ENCODE results near the gene GIPC3.

GIPC3 gene

DNA sequence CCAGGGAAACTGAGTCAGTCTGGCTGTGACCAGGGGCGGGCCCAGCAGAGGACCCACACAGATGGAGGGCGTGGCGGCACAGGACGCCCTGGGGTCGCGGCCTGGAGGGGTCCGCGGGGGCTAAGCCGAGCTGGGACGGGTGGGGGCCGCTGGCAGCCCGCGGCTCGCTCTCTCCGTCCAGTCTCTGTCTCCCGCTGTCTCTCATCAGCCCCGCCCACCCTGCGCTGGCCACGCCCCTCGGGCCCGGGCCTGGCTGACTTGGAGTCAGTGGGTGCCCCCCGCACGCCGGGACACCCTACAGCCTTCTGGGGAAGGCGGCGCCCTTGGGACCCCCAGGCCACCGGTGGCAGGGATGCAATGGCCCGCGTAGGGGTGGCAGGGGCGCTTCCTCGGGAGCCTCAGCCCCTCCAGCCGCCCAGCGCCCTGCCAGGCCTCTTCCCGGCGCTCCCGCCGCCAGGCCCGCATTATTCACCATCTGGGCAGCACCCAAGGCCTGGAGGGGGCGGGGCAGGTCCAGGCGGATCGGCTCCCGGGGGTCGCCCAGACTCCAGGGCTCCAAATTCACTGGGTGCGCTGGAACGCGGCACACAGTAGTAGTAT, 21.5 kb downstream of the GIPC3 start, which contains the start of gene TBXA2R:
TSS of gene TBXA2R (minus strand) at position 186 of the 600 bp plus-strand sequence. CDS start 6,241 bp downstream, outside the sequence.
- DNase-seq, result peak; percentile 88

DNA sequence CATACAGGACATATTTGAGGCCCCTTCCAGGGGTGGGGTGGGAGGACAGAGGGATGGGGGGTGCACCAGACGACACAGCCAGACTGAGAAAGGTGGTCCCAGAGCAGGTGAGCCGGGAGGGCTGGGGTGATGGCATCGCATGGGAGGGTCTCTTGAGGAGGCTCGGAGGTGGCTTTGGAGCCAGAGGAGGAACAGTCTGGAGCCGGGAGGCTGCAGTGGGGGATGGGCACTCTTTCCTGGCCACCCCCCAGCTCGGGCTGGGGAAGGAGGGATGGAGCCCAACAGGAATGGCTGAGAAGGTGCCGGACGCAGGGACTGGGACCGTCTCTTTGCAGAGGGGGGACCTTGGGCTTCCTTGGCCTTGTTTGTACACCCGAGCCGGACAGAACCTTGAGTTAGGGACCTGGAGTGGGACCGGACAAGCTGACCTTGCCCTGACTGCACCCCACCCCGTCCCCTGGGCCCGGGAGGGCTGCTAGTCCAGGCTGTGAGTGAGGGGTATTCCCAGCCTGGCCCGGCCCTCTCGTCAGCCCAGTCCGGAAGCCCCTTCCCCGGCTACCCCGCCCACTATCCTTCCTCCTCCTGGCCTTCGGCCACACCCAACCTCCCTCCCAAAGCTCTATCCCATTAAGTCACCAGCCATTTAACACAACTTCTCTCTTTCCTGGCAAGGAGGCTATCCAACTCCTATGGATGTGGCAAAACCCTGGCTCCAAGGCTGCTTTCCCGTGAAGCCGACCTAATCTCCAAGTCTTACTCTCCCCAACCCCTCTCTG, 22.2 kb downstream of the GIPC3 start:
- DNase-seq, result no peak

- no peak for DNase-seq
These were observed 22.9 kb downstream of the GIPC3 start for GRCh38 chr19:3608079-3608641.

DNA sequence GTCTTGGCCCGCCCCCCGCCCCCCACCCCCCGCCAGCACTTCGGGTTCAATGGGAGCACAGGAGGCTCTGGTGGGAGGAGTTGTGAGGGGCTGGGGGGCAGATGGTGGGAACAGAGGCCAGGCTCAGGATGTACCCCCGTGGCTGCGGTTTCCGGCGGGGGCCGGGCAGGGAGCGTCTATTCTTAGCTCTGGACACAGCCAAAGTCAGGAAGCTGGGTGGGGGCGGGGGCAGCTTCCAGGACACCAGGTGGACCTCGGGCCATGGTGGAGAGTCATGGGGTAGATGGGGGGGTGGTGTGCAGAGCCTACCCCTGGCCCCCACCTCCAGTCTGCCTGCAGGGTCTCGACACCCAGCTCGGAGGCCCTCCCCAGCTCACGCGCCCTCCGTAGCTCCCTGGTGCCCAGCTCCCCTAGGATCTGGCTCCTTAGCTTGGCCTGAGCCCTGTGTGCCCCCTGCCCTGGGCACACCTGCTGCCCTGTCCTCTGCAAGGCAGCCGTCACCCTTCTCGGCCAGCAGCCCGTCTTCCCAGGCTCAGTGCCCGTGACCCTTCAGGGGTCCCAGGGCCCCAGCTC, 23.6 kb downstream of the GIPC3 start:
- DNase-seq, result no peak

- DNase-seq, result no peak
These were observed 24.8 kb downstream of the GIPC3 start for GRCh38 chr19:3609779-3610719.

DNA sequence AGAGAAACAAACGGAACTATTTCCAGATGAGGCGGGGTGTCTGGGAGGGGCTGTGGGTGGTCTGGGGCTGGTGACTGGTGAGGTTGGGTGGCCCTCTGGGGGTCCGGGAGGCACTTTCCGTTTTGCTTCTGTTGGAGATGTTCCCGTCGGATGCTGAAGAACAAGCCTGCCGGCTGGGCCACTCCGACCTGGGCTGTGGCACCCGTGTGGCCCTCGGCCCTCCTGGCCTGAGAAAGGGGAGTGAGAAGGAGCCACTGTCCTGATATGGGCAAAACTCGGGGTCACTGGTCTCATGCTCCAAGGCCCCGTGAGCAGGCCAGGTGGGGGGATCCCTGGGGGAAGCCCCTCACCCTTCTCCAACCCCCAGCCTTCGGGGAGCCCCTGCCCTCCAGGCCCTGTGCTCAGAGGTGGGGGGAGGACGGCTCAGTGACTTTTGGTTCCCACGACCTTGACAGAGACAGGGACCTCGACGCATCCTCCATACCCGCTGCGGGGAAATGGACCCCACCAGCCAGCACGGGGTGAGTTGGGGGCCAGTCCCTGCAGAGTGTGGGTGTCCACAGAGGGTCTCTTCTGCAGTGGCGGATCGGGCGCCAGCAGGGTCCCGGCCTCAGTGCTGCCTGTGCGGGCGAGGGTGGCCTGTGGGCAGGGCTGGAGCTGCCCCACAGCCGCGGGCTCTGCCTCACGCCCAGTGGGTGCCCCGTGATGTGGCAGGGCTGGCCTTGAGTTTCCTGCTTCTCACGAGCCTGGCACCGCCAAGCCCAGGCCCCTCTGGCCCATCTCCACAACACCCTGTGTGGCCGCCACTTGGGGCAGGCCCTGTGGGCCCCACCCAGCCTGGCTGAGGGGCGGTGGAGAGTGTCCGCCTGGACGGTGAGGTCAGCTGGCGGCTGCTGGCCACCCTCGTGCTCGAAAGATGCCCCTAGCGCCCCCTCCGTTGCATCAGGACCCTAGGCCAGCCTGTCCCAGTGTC, 25.8 kb downstream of the GIPC3 start:
- DNase-seq, result no peak

DNA sequence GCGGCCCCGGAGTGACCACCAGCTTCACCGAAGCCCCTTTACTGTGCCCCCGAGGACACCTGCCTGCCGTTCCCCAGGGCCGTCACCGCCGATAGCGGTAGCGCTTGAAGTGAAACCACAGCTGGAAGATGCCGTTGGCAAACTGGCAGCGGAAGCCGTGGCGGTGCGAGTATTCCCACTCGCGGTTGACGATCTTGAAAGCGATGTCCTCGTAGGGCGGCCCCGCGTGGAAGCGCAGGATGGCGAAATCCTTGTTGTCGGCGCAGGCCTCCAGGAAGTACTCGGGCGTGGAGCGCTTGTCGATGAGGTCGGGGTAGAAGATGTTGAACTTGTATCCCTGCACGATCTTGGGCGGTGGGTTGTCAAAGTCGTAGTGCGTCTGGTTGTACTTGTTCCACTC, 26.6 kb downstream of the GIPC3 start:
- DNase-seq, result no peak

DNA sequence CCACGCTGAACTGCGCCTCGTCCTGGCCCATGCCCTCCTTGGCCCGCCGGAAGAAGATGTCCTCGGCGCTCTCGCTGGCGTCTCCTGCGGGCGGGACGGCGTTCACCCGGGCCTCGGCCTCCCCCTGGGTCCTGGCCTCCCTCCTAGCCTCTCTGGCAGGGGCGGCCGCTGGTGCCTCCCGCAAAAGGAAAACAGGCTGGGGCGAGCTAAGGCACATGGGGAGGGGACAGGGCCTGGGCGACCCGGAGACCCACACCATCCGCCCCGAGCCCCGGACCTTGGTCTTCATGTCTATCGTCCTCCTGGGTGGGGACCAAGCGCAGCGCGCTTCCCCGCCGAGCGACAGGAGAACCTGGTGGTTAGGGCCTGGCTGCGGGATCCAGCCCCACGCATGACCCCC, 27.1 kb downstream of the GIPC3 start:
- no peak for DNase-seq

GRCh38 chr19:3612901-3613741, 27.8 kb downstream of the GIPC3 start:
- DNase-seq, result no peak

DNA sequence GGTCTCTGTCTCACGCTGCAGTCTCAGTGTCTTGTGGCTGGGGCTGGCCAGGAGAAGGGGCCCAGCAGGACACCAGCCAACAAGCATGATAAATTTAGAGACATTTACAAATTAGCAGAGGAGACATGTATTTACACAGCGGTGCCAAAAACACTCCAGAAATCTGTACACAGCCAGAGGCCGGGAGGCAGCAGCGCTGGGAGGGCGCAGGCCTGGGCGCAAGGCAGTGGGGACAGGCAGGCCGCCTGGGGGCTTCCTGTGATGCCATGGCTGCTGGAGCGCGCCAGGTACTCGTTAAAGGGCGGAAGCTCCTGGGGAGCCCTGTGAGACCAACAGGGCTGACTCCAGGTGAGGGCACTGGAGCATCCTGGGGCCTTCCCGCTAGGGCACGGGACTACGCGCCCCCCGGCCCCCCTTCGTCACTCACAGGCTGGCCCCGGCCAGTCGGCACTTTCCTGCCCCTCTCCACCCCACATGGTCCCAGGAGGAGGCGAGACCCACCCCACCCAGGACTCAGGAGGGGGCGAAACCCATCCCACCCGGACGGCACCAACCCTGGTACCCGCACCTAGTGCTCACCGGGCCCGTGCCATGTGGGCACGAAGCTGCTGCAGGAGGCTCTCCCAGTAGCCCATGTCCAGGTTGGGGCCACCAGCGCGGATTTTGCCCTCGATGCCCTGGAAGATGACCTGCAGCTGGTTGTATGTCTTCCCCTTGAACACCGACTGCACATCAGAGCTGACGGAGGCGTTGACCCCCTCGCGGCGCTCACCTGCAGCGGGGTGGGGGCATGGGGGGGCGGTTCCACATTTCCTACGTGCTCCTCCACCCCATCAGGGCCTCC, 28.8 kb downstream of the GIPC3 start:
- no peak for DNase-seq

DNA sequence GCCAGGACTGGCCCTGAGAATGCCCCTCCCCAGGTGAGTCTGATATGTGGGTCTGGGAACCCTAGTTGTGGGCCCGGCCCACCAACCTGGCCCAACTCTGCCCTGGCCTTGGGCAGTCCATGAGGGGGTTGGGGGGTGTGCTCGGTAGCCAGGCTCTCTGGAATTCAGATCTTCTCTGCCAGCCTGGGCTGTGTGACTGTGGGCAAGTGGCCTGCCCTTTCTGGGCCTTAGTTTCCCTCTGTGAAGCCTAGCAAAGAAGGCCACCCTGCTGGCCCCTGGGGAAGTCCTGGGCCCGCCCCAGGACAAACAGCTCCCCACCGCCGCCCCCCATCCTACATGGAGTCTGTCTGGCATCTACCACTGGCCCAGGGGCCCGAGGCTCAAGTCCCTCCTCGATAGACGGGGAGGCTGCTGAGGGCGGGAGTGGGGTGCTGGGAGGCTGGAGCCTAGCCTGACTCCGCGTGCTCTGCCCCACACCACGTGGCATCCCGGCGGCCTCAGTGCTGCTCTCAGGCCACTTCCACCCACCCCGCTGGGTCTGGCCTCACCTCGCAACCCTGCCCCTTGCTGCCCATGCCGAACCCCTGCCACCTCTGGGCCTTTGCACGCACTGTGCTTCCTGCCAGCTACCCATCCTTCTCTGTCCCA, 29.7 kb downstream of the GIPC3 start:
- DNase-seq, result no peak

DNA sequence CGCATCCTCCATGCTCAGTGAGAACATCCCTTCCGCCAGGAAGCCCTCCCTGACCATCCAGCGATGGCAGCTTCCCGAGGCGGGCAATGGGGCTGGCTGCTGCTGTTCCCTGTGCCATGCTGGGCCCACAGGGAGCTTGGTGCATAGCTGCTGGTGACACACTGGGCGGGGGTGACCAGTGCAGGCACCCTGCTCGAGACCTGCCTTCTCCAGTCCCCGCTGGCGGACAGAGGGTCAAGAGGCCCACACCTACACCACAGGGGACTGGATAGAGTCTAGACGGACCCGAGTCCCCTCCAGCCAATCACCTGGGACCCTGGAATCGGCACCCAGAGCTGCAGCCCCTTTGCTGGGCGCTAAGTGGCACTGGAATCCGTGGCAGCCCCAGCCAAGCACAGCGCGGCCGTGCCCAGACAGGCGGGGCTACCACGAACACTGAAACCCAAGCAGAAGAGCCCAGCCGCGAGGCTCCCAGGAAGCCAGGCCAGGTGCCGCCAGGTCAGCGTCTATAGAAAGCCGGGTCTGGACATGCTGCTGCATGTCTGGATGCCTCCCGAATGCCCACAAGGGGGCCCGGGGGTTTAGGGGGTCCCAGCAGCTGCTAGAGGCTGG, 30.4 kb downstream of the GIPC3 start:
- no peak for DNase-seq

DNA sequence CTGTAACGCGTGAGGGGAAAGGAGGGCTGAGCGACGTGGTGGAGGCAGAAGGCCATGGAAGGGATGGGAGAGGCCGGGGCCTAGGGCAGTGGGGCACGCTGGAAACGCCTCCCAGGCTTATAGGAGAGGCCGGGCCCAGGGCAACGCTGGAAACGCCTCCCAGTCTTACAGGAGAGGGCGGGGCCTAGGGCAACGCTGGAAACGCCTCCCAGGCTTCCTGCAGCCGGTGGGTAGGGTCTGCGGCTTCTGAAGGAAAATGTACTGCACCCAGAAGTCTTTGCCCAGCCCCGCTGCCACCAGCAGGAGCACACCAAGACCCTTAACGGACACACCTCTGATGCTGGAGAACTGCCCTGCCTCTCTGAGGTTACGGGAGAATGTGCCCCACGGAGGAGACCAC, 32.2 kb downstream of the GIPC3 start:
- DNase-seq, result no peak

GRCh38 chr19:3618144-3618810, 33.0 kb downstream of the GIPC3 start:
- DNase-seq, result peak; percentile 88

- DNase-seq, result no peak
These were observed 33.7 kb downstream of the GIPC3 start for GRCh38 chr19:3618811-3619630.

DNA sequence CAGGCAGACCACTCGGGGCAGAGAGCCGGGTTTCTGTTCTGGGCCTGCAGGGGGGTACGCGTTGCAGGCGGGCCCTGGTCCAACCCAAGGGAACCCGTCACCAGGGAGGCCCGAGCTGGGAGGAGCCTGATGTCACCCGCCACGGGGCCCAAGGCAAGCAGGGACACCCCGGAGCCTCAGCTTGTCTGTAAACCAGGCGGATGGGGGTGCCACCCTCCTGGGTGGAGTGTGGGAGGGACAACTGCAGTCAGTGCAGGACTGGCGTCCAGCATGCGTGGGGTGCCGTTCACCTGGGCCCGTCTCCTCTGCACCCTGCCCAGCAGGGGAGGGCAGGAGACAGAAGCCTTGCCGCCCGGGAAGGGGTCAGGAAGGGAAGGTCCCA, 34.3 kb downstream of the GIPC3 start:
- no peak for DNase-seq

Data from activated CD8-positive, alpha-beta memory T cell treated with anti-CD3 and anti-CD28 coated beads, Interleukin-2, amount 50 U/mL, for 48 hours (primary cell).